HG03520 (cell line): ENCODE data around the gene SGCG.

Source experiments
- ATAC-seq: cut with Tn5 transposase; IDR thresholded peaks from one replicate; pipeline ENCODE4 v1.9.1; 2021; ENCODE audit warnings: mild to moderate bottlenecking, moderate library complexity; ENCODE audit not compliant: unreplicated experiment

Gene SGCG

GRCh38 chr13:23323946-23324709 is 143.3 kb downstream of the SGCG start:
- no peak for ATAC-seq

- peak; percentile 38 for ATAC-seq
Observed at GRCh38 chr13:23325191-23325590, 144.4 kb downstream of the SGCG start.

- ATAC-seq, result no peak
Observed at GRCh38 chr13:23330356-23330755, 149.6 kb downstream of the SGCG start.

GRCh38 chr13:23339225-23339624 is 158.4 kb downstream of the SGCG start:
- no peak for ATAC-seq

- ATAC-seq, result no peak
Observed at GRCh38 chr13:23344931-23345595, 164.3 kb downstream of the SGCG start.

- no peak for ATAC-seq
Observed at GRCh38 chr13:23347601-23348000, 166.8 kb downstream of the SGCG start.

- no peak for ATAC-seq
Observed at GRCh38 chr13:23348262-23349127, 167.7 kb downstream of the SGCG start.

GRCh38 chr13:23349161-23349897 is 168.6 kb downstream of the SGCG start:
- no peak for ATAC-seq

GRCh38 chr13:23350009-23350408 is 169.2 kb downstream of the SGCG start:
- no peak for ATAC-seq

GRCh38 chr13:23352161-23352560 is 171.4 kb downstream of the SGCG start:
- ATAC-seq, result no peak

- ATAC-seq, result no peak
Observed at GRCh38 chr13:23354520-23354919, 173.7 kb downstream of the SGCG start.

- no peak for ATAC-seq
Observed at GRCh38 chr13:23356368-23356767, 175.6 kb downstream of the SGCG start.

GRCh38 chr13:23357349-23357748 is 176.6 kb downstream of the SGCG start:
- no peak for ATAC-seq

- ATAC-seq, result no peak
Observed at GRCh38 chr13:23359882-23360281, 179.1 kb downstream of the SGCG start.

GRCh38 chr13:23365652-23366051 is 184.9 kb downstream of the SGCG start:
- ATAC-seq, result no peak

- no peak for ATAC-seq
Observed at GRCh38 chr13:23367907-23368306, 187.1 kb downstream of the SGCG start.

GRCh38 chr13:23372264-23372906 is 191.6 kb downstream of the SGCG start:
- ATAC-seq, result no peak
